GM23338 (cell line): Measurements from ENCODE around the gene JPH4. TPM values are rescaled to one million over a fixed set of nuclear protein-coding genes. Genes with fewer than 3 reads are reported as not detected.

Experiments used
- ATAC-seq: fragments of 200-7000 bp; cut with Tn5 transposase; 3 replicates; pipeline ENCODE4 v1.9.1; 2020
- DNase-seq: peaks from one replicate; pipeline ENCODE4 v3.0.0-alpha.2; 2015; ENCODE audit warnings: low spot score
- H2AFZ ChIP-seq: fragments of 200-600 bp; sonication (generic); 2 replicates; pipeline ENCODE4 v1.8.0; 2016; ENCODE audit warnings: antibody characterized with exemption, mild to moderate bottlenecking, moderate library complexity
- H3F3A ChIP-seq: fragments of 200-600 bp; sonication (generic); replicated peaks from 2 replicates; pipeline ENCODE4 v1.8.0; 2017; ENCODE audit warnings: antibody characterized with exemption, mixed run types, low read depth
- H3K27ac ChIP-seq: fragments of 200-600 bp; sonication (generic); 2 replicates; pipeline ENCODE4 v1.6.1; 2016; ENCODE audit warnings: low read depth
- H3K27me3 ChIP-seq: fragments of 200-600 bp; sonication (generic); 2 replicates; pipeline ENCODE4 v1.8.0; 2016; ENCODE audit warnings: mild to moderate bottlenecking, mixed run types, moderate library complexity; ENCODE audit not compliant: insufficient read depth
- H3K36me3 ChIP-seq: fragments of 200-600 bp; sonication (generic); 2 replicates; pipeline ENCODE4 v1.8.0; 2016; ENCODE audit warnings: mild to moderate bottlenecking; ENCODE audit not compliant: insufficient read depth
- H3K4me1 ChIP-seq: fragments of 200-600 bp; sonication (generic); 2 replicates; pipeline ENCODE4 v1.8.0; 2016; ENCODE audit warnings: mild to moderate bottlenecking, moderate library complexity; ENCODE audit not compliant: insufficient read depth
- H3K4me2 ChIP-seq: fragments of 200-600 bp; sonication (generic); 2 replicates; pipeline ENCODE4 v1.7.1; 2017; ENCODE audit warnings: mixed run types
- H3K4me3 ChIP-seq: fragments of 200-600 bp; sonication (generic); 2 replicates; pipeline ENCODE4 v1.6.1; 2016; ENCODE audit warnings: mixed run types
- H3K79me2 ChIP-seq: fragments of 200-600 bp; sonication (generic); replicated peaks from 2 replicates; pipeline ENCODE4 v1.8.0; 2017; ENCODE audit warnings: mild to moderate bottlenecking; ENCODE audit not compliant: insufficient read depth
- H3K9me2 ChIP-seq: fragments of 200-600 bp; sonication (generic); 2 replicates; pipeline ENCODE4 v1.8.0; 2017; ENCODE audit not compliant: insufficient read depth
- H4K20me1 ChIP-seq: fragments of 200-600 bp; sonication (generic); replicated peaks from 2 replicates; pipeline ENCODE4 v1.8.0; 2017; ENCODE audit warnings: mild to moderate bottlenecking; ENCODE audit not compliant: insufficient read depth
- H3K27ac Mint-ChIP-seq: 2 replicates; pipeline ENCODE4 v1.8.0; 2020; ENCODE audit warnings: inconsistent platforms, mild to moderate bottlenecking, moderate library complexity, mixed read lengths
- H3K27me3 Mint-ChIP-seq: 3 replicates; pipeline ENCODE4 v1.8.0; 2022; ENCODE audit warnings: low read depth, mild to moderate bottlenecking, moderate library complexity, mixed read lengths, inconsistent platforms; ENCODE audit not compliant: insufficient read depth, poor library complexity
- H3K36me3 Mint-ChIP-seq: 3 replicates; pipeline ENCODE4 v1.8.0; 2021; ENCODE audit warnings: low read depth, mild to moderate bottlenecking, inconsistent platforms, moderate library complexity, mixed read lengths
- H3K4me1 Mint-ChIP-seq: 3 replicates; pipeline ENCODE4 v1.8.0; 2020; ENCODE audit warnings: mild to moderate bottlenecking, inconsistent platforms, mixed read lengths
- H3K4me3 Mint-ChIP-seq: 3 replicates; pipeline ENCODE4 v1.8.0; 2021; ENCODE audit warnings: moderate library complexity, mild to moderate bottlenecking, inconsistent platforms, mixed read lengths
- H3K9me3 Mint-ChIP-seq: 3 replicates; pipeline ENCODE4 v1.8.0; 2020; ENCODE audit warnings: moderate library complexity, mild to moderate bottlenecking, inconsistent platforms, mixed read lengths
- CREB1 ChIP-seq: fragments of 250-450 bp; sonication (Bioruptor Pico); IDR thresholded peaks from 2 replicates; pipeline ENCODE4 v1.5.0; 2020; ENCODE audit warnings: low read depth, mild to moderate bottlenecking, moderate library complexity
- EZH2 ChIP-seq: fragments of 200-600 bp; sonication (generic); IDR thresholded peaks from one replicate; pipeline ENCODE4 v1.8.0; 2017; ENCODE audit warnings: antibody characterized with exemption, mild to moderate bottlenecking, low read depth; ENCODE audit not compliant: unreplicated experiment
- JUNB ChIP-seq: IDR thresholded peaks from one replicate; pipeline ENCODE4 v1.6.1; 2016; ENCODE audit warnings: antibody characterized with exemption; ENCODE audit not compliant: unreplicated experiment
- POLR2AphosphoS5 ChIP-seq: IDR thresholded peaks from 2 replicates; pipeline ENCODE4 v1.6.1; 2016; ENCODE audit warnings: antibody characterized with exemption, low read depth
- STAT1 ChIP-seq: IDR thresholded peaks from one replicate; pipeline ENCODE4 v1.6.1; 2016; ENCODE audit warnings: antibody characterized with exemption; ENCODE audit not compliant: unreplicated experiment
- ZNF114 ChIP-seq: fragments of 250-450 bp; sonication (Bioruptor Pico); IDR thresholded peaks from 2 replicates; pipeline ENCODE4 v1.5.0; 2020; ENCODE audit warnings: mild to moderate bottlenecking, moderate library complexity
- ZNF331 ChIP-seq: fragments of 250-450 bp; sonication (Bioruptor Pico); IDR thresholded peaks from 2 replicates; pipeline ENCODE4 v1.5.0; 2020; ENCODE audit warnings: low read depth, mild to moderate bottlenecking, moderate library complexity
- polyA plus RNA-seq: library from polyadenylated mRNA; unstranded; fragments of >200 nt; fragmentation: Nextera tagmentation; extraction: Ambion mirVana; gene quantifications from 2 replicates; pipeline ENCODE4 v1.2.1, GENCODE V29; 2016
- total RNA-seq: library from RNA; depleted of rRNA; stranded (reverse); fragments of >200 nt; shearing (Covaris generic); gene quantifications from 2 replicates; pipeline ENCODE4 v1.2.3, GENCODE V29; 2014
- TF ChIP-seq, protein P1 (sequence below), 2 experiments: fragments of 200-600 bp in 1 of 2; sonication (generic) in 1 of 2; conservative IDR thresholded peaks; 2 replicates each; pipeline versions ENCODE4 v1.5.1 to v1.6.1; 2016 to 2017; ENCODE audit warnings: antibody characterized with exemption in 2 of 2, low read depth in 2 of 2, mild to moderate bottlenecking in 2 of 2, moderate library complexity in 1 of 2
- TF ChIP-seq, protein P2 (sequence below): IDR thresholded peaks from 2 replicates; pipeline ENCODE4 v1.6.1; 2016; ENCODE audit warnings: antibody characterized with exemption
- TF ChIP-seq, protein P3 (sequence below): IDR thresholded peaks from one replicate; pipeline ENCODE4 v1.6.1; 2018; ENCODE audit warnings: antibody characterized with exemption; ENCODE audit not compliant: unreplicated experiment
- TF ChIP-seq, protein P4 (sequence below): fragments of 250-450 bp; sonication (Bioruptor Pico); IDR thresholded peaks from 2 replicates; pipeline ENCODE4 v1.5.0; 2020; ENCODE audit warnings: mild to moderate bottlenecking, moderate library complexity

JPH4 gene
- total and polyA plus RNA-seq, 2 experiments from 2014 or later: 11.0 to 29.9 TPM

DNA sequence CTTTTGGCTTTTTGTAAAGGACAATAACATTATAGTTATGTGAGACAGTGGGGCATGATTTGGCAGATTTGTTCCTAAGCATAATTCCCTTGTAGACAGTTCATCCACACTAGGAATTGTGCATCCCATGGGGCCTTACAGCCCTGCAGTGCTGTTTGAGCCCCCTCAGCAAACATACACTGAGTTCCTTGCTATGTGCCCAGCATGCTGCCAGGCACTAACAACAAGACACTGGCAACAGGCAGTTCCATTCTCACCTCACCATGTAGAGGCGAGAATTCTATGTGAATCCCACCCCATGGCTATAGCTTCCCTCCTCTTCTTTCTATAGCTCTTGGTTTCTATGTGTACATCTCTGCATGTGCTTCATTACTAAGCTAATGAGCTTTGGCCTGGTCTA is 20.6 kb downstream of the JPH4 start (continued):
- no peak for TF ChIP-seq CREB1 (CRISPR knock-in tag)

DNA sequence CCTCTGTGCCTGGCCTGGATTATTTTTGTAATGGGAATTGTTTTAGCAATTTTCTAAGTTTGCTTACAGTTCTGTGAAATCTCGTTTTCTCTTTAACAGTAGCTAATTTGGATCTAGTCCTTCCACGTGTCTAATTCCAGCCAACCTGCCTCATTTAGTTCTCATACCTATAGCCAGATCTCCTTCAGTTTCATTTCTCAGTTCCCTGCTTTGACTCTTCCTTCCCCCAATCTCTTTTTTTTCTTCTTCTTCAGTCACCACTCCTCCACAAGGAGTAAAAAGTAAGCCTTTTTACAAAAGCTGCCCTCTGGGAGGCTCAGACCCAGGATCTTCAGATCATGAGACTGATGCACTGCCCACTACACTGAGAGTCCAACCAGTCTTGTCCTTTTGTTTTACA is 21.1 kb downstream of the JPH4 start:
- peaks cover 38% of the 10 kb centered on the region for H3K4me1 ChIP-seq
- H3K4me2 ChIP-seq: peak overlapping the region; percentile 95; the same call in 1 of the 2 replicates
- Mint-ChIP-seq H3K4me1 (peaks cover 47% of the 10 kb centered on the region), H3K27ac (peak overlapping the region; percentile 67), H3K27me3 (peaks cover 17% of the 10 kb centered on the region), H3K36me3 (peaks cover 39% of the 10 kb centered on the region), H3K4me3 (peak overlapping the region; percentile 63), H3K9me3 (no peaks in the 10 kb centered on the region)
- DNase-seq: no peak
- H3K9me2 ChIP-seq: no peaks in the 10 kb centered on the region
- no peaks in the 10 kb centered on the region; the same call in 1 of the 2 replicates for H3K36me3 ChIP-seq
- peak overlapping the region; percentile 74 for H3K4me3 ChIP-seq
- no peak overlapping the region for H2AFZ ChIP-seq
- H4K20me1 ChIP-seq: no peaks in the 10 kb centered on the region; the same call in 1 of the 2 replicates
- ATAC-seq: no peak
- no peaks in the 10 kb centered on the region for H3K27me3 ChIP-seq
- peaks cover 19% of the 10 kb centered on the region for H3K79me2 ChIP-seq
- peaks cover 13% of the 10 kb centered on the region; the same call in 1 of the 2 replicates for H3F3A ChIP-seq
- H3K27ac ChIP-seq: peak overlapping the region; percentile 63; the same call in 1 of the 2 replicates
- TF ChIP-seq POLR2AphosphoS5: no peak
- TF ChIP-seq, protein P1, sequence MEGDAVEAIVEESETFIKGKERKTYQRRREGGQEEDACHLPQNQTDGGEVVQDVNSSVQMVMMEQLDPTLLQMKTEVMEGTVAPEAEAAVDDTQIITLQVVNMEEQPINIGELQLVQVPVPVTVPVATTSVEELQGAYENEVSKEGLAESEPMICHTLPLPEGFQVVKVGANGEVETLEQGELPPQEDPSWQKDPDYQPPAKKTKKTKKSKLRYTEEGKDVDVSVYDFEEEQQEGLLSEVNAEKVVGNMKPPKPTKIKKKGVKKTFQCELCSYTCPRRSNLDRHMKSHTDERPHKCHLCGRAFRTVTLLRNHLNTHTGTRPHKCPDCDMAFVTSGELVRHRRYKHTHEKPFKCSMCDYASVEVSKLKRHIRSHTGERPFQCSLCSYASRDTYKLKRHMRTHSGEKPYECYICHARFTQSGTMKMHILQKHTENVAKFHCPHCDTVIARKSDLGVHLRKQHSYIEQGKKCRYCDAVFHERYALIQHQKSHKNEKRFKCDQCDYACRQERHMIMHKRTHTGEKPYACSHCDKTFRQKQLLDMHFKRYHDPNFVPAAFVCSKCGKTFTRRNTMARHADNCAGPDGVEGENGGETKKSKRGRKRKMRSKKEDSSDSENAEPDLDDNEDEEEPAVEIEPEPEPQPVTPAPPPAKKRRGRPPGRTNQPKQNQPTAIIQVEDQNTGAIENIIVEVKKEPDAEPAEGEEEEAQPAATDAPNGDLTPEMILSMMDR (conservative IDR thresholded peaks at IDR 0.05; ENCODE audit: low read depth in 2 of 2): no peak
- TF ChIP-seq, protein P2, sequence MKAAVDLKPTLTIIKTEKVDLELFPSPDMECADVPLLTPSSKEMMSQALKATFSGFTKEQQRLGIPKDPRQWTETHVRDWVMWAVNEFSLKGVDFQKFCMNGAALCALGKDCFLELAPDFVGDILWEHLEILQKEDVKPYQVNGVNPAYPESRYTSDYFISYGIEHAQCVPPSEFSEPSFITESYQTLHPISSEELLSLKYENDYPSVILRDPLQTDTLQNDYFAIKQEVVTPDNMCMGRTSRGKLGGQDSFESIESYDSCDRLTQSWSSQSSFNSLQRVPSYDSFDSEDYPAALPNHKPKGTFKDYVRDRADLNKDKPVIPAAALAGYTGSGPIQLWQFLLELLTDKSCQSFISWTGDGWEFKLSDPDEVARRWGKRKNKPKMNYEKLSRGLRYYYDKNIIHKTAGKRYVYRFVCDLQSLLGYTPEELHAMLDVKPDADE: no peak
- TF ChIP-seq ZNF331 (CRISPR knock-in tag): no peak
- TF ChIP-seq CREB1 (CRISPR knock-in tag): no peak
- no peak for TF ChIP-seq ZNF114 (CRISPR knock-in tag)
- TF ChIP-seq, protein P3, sequence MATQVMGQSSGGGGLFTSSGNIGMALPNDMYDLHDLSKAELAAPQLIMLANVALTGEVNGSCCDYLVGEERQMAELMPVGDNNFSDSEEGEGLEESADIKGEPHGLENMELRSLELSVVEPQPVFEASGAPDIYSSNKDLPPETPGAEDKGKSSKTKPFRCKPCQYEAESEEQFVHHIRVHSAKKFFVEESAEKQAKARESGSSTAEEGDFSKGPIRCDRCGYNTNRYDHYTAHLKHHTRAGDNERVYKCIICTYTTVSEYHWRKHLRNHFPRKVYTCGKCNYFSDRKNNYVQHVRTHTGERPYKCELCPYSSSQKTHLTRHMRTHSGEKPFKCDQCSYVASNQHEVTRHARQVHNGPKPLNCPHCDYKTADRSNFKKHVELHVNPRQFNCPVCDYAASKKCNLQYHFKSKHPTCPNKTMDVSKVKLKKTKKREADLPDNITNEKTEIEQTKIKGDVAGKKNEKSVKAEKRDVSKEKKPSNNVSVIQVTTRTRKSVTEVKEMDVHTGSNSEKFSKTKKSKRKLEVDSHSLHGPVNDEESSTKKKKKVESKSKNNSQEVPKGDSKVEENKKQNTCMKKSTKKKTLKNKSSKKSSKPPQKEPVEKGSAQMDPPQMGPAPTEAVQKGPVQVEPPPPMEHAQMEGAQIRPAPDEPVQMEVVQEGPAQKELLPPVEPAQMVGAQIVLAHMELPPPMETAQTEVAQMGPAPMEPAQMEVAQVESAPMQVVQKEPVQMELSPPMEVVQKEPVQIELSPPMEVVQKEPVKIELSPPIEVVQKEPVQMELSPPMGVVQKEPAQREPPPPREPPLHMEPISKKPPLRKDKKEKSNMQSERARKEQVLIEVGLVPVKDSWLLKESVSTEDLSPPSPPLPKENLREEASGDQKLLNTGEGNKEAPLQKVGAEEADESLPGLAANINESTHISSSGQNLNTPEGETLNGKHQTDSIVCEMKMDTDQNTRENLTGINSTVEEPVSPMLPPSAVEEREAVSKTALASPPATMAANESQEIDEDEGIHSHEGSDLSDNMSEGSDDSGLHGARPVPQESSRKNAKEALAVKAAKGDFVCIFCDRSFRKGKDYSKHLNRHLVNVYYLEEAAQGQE: no peak
- TF ChIP-seq, protein P4, sequence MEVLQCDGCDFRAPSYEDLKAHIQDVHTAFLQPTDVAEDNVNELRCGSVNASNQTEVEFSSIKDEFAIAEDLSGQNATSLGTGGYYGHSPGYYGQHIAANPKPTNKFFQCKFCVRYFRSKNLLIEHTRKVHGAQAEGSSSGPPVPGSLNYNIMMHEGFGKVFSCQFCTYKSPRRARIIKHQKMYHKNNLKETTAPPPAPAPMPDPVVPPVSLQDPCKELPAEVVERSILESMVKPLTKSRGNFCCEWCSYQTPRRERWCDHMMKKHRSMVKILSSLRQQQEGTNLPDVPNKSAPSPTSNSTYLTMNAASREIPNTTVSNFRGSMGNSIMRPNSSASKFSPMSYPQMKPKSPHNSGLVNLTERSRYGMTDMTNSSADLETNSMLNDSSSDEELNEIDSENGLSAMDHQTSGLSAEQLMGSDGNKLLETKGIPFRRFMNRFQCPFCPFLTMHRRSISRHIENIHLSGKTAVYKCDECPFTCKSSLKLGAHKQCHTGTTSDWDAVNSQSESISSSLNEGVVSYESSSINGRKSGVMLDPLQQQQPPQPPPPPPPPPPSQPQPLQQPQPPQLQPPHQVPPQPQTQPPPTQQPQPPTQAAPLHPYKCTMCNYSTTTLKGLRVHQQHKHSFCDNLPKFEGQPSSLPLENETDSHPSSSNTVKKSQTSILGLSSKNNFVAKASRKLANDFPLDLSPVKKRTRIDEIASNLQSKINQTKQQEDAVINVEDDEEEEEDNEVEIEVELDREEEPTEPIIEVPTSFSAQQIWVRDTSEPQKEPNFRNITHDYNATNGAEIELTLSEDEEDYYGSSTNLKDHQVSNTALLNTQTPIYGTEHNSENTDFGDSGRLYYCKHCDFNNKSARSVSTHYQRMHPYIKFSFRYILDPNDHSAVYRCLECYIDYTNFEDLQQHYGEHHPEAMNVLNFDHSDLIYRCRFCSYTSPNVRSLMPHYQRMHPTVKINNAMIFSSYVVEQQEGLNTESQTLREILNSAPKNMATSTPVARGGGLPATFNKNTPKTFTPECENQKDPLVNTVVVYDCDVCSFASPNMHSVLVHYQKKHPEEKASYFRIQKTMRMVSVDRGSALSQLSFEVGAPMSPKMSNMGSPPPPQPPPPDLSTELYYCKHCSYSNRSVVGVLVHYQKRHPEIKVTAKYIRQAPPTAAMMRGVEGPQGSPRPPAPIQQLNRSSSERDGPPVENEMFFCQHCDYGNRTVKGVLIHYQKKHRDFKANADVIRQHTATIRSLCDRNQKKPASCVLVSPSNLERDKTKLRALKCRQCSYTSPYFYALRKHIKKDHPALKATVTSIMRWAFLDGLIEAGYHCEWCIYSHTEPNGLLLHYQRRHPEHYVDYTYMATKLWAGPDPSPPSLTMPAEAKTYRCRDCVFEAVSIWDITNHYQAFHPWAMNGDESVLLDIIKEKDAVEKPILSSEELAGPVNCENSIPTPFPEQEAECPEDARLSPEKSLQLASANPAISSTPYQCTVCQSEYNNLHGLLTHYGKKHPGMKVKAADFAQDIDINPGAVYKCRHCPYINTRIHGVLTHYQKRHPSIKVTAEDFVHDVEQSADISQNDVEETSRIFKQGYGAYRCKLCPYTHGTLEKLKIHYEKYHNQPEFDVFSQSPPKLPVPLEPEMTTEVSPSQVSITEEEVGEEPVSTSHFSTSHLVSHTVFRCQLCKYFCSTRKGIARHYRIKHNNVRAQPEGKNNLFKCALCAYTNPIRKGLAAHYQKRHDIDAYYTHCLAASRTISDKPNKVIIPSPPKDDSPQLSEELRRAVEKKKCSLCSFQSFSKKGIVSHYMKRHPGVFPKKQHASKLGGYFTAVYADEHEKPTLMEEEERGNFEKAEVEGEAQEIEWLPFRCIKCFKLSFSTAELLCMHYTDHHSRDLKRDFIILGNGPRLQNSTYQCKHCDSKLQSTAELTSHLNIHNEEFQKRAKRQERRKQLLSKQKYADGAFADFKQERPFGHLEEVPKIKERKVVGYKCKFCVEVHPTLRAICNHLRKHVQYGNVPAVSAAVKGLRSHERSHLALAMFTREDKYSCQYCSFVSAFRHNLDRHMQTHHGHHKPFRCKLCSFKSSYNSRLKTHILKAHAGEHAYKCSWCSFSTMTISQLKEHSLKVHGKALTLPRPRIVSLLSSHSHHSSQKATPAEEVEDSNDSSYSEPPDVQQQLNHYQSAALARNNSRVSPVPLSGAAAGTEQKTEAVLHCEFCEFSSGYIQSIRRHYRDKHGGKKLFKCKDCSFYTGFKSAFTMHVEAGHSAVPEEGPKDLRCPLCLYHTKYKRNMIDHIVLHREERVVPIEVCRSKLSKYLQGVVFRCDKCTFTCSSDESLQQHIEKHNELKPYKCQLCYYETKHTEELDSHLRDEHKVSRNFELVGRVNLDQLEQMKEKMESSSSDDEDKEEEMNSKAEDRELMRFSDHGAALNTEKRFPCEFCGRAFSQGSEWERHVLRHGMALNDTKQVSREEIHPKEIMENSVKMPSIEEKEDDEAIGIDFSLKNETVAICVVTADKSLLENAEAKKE (CRISPR knock-in tag): no peak
- no peak for TF ChIP-seq JUNB
- no peak for TF ChIP-seq EZH2
- no peak for TF ChIP-seq STAT1
